Spleen (tissue), 11 donors: ENCODE measurements around the gene RAB10. TPM values are rescaled to one million over a fixed set of nuclear protein-coding genes. Genes with fewer than 3 reads are reported as not detected.

Experiments
- DNase-seq: peaks from one replicate; pipeline ENCODE4 v3.0.0-alpha.2; 2020
- H3K27ac ChIP-seq, 8 donors: fragments of 200-600 bp; sonication (generic) in 7 of 8; 1 replicate in 4 of 8; 2 replicates in 4 of 8; pipeline versions ENCODE4 v1.5.0 to v1.8.0; 2016 to 2021; ENCODE audit warnings: inconsistent platforms in 4 of 8, mild to moderate bottlenecking in 4 of 8, moderate library complexity in 1 of 8
- H3K27me3 ChIP-seq, 7 donors: fragments of 200-600 bp; sonication (generic) in 6 of 7; replicated peaks in 1 of 7; 1 replicate in 4 of 7; 2 replicates in 3 of 7; pipeline versions ENCODE4 v1.5.0 to v1.8.0; 2016 to 2021; ENCODE audit warnings: inconsistent platforms in 3 of 7, mild to moderate bottlenecking in 1 of 7
- H3K36me3 ChIP-seq, 6 donors: fragments of 200-600 bp; sonication (generic) in 5 of 6; 1 replicate in 4 of 6; 2 replicates in 2 of 6; pipeline versions ENCODE4 v1.5.0 to v1.8.0; 2016 to 2021; ENCODE audit warnings: inconsistent platforms in 2 of 6
- H3K4me1 ChIP-seq, 6 donors: fragments of 200-600 bp; sonication (generic) in 5 of 6; 1 replicate in 3 of 6; 2 replicates in 3 of 6; pipeline versions ENCODE4 v1.5.0 to v1.8.0; 2016 to 2021; ENCODE audit warnings: inconsistent platforms in 3 of 6
- H3K4me3 ChIP-seq, 8 donors: fragments of 200-600 bp; sonication (generic) in 7 of 8; 1 replicate in 4 of 8; 2 replicates in 4 of 8; pipeline versions ENCODE4 v1.5.0 to v1.8.0; 2016 to 2021; ENCODE audit warnings: inconsistent platforms in 4 of 8, mild to moderate bottlenecking in 4 of 8, moderate library complexity in 2 of 8
- H3K9me3 ChIP-seq, 8 donors: fragments of 200-600 bp; sonication (generic) in 7 of 8; 1 replicate in 4 of 8; 2 replicates in 4 of 8; pipeline versions ENCODE4 v1.5.0 to v1.8.0; 2016 to 2021; ENCODE audit warnings: inconsistent platforms in 4 of 8
- CTCF ChIP-seq, 11 experiments: fragments of 200-600 bp in 7 of 11; fragments of 450-650 bp in 4 of 11; sonication (generic) in 4 of 11; IDR thresholded peaks in 8 of 11; conservative IDR thresholded peaks in 3 of 11; 1 replicate in 7 of 11; 2 replicates in 4 of 11; pipeline versions ENCODE4 v1.4.0 to v1.8.0; 2016 to 2021; ENCODE audit warnings: antibody characterized with exemption in 11 of 11, inconsistent platforms in 4 of 11, mild to moderate bottlenecking in 1 of 11
- POLR2A ChIP-seq, 3 donors: fragments of 450-650 bp; IDR thresholded peaks; one replicate each; pipeline ENCODE4 v1.5.1; 2017; ENCODE audit warnings: antibody characterized with exemption in 3 of 3, mild to moderate bottlenecking in 1 of 3
- POLR2AphosphoS5 ChIP-seq, 3 donors: sonication (generic); formaldehyde crosslinking; IDR thresholded peaks; one replicate each; pipeline ENCODE4 v1.5.1; 2017; ENCODE audit warnings: antibody characterized with exemption in 3 of 3
- WGBS, 5 donors: extraction: QIAGEN DNeasy Blood & Tissue Kit in 3 of 5; methylation state at CpG; one replicate each; pipeline versions ENCODE4 v1.1.5 to v1.1.7; 2013 to 2018; 5-methylcytosine and 5-hydroxymethylcytosine counted together
- intact Hi-C: fragments of 100-400 bp; cut with DNase I; formaldehyde crosslinking; loops from one replicate; pipeline ENCODE4 v1.15.0; 2023; ENCODE audit warnings: low total_unique reads
- polyA plus RNA-seq, 3 donors: library from polyadenylated mRNA; stranded (reverse); fragments of 200-250 nt; gene quantifications; one replicate each; pipeline ENCODE4 v1.2.1, GENCODE V29; 2013
- total RNA-seq, 7 donors: library from RNA; depleted of rRNA in 3 of 7; stranded (reverse); fragments of >200 nt in 3 of 7; fragmentation: NEBNext Ultra II Directional in 4 of 7; extraction: Animal tissue kit (Norgen Biotek cat#: 25700) in 4 of 7; gene quantifications; one replicate each; pipeline versions ENCODE4 v1.1.0 to v1.2.1, GENCODE V29; 2016 to 2021
- donor health status: healthy with polysubstance abuse.
- donor health status: DM: no; HTN: no; CAD: no; lungs with moderate emphysema.
- donor health status: DM: no; HTN: no; CAD: no.
- donor health status: Bipolar disorder and iron deficiency.
- donor health status: healthy.
- donor health status: DM: no; HTN: no; CAD: no.
- donor health status: DM: yes; HTN: yes; CAD: no.

Gene RAB10
- total and polyA plus RNA-seq, 10 donors, result 24.4 to 135 (median 106) TPM

- peaks cover 0 to 21% (median 6%) of the 10 kb centered on the region in 6 donors for H3K4me1 ChIP-seq
- TF ChIP-seq POLR2AphosphoS5 (IDR thresholded peaks at IDR 0.05) (no peak), POLR2A (IDR thresholded peaks at IDR 0.05) (no peak), CTCF (IDR thresholded peaks at IDR 0.05 in 8 of 11, conservative IDR thresholded peaks at IDR 0.05 in 3 of 11) (no peak)
- no peaks in the 10 kb centered on the region for H3K9me3 ChIP-seq
- no peaks in the 10 kb centered on the region for H3K27me3 ChIP-seq
- H3K36me3 ChIP-seq, result peaks cover 0 to 56% (median 1%) of the 10 kb centered on the region in 6 donors
- WGBS, 5 donors, result 95 to 100% (median 97%) methylated on average over 1 of the region's 1 CpG
- intact Hi-C loops, result no loop called here
- H3K4me3 ChIP-seq, result no peak overlapping the region
- no peak overlapping the region for H3K27ac ChIP-seq
- no peak for DNase-seq
These were observed 85.6 kb downstream of the RAB10 start for GRCh38 chr2:26119521-26119920.

GRCh38 chr2:26122630-26123029 lies 88.7 kb downstream of the RAB10 start:
- intact Hi-C loops, result no loop called here
- DNase-seq, result no peak
- 71 to 90% (median 84%) methylated on average over 3 of the region's 3 CpGs for WGBS, 5 donors
- H3K4me3 ChIP-seq, result no peak overlapping the region
- H3K36me3 ChIP-seq, result peaks cover 0 to 47% (median 2%) of the 10 kb centered on the region in 6 donors
- H3K27me3 ChIP-seq, result no peaks in the 10 kb centered on the region
- no peaks in the 10 kb centered on the region for H3K9me3 ChIP-seq
- peaks cover 0 to 27% (median 6%) of the 10 kb centered on the region in 6 donors for H3K4me1 ChIP-seq
- peak overlapping the region in 1 of 8 donors; percentile 28 for H3K27ac ChIP-seq
- no peak for TF ChIP-seq POLR2AphosphoS5 (IDR thresholded peaks at IDR 0.05)
- no peak for TF ChIP-seq POLR2A (IDR thresholded peaks at IDR 0.05)
- TF ChIP-seq CTCF (IDR thresholded peaks at IDR 0.05 in 8 of 11, conservative IDR thresholded peaks at IDR 0.05 in 3 of 11), result no peak

- Histone ChIP-seq H3K36me3 (peaks cover 0 to 55% (median 10%) of the 10 kb centered on the region in 6 donors), H3K4me3 (no peak overlapping the region), H3K27ac (no peak overlapping the region), H3K27me3 (no peaks in the 10 kb centered on the region), H3K4me1 (peaks cover 0 to 27% (median 6%) of the 10 kb centered on the region in 6 donors), H3K9me3 (no peaks in the 10 kb centered on the region)
- intact Hi-C loops, result no loop called here
- 85 to 92% (median 90%) methylated on average over 5 of the region's 5 CpGs for WGBS, 5 donors
- DNase-seq, result no peak
- TF ChIP-seq POLR2A (IDR thresholded peaks at IDR 0.05) (no peak), POLR2AphosphoS5 (IDR thresholded peaks at IDR 0.05) (no peak), CTCF (IDR thresholded peaks at IDR 0.05 in 8 of 11, conservative IDR thresholded peaks at IDR 0.05 in 3 of 11) (no peak)
These were observed 89.5 kb downstream of the RAB10 start for GRCh38 chr2:26123426-26123825.

GRCh38 chr2:26126074-26126473 lies 92.2 kb downstream of the RAB10 start:
- no peak for DNase-seq
- H3K4me3 ChIP-seq, result no peak overlapping the region
- peaks cover 0 to 53% (median 17%) of the 10 kb centered on the region in 6 donors for H3K36me3 ChIP-seq
- H3K27ac ChIP-seq, result no peak overlapping the region
- intact Hi-C loops, result no loop called here
- H3K4me1 ChIP-seq, result peaks cover 0 to 27% (median 6%) of the 10 kb centered on the region in 6 donors
- TF ChIP-seq POLR2AphosphoS5 (IDR thresholded peaks at IDR 0.05) (no peak), CTCF (IDR thresholded peaks at IDR 0.05 in 8 of 11, conservative IDR thresholded peaks at IDR 0.05 in 3 of 11) (no peak), POLR2A (IDR thresholded peaks at IDR 0.05) (no peak)
- H3K27me3 ChIP-seq, result no peaks in the 10 kb centered on the region
- H3K9me3 ChIP-seq, result no peaks in the 10 kb centered on the region
- 85 to 100% (median 92%) methylated on average over 4 of the region's 4 CpGs for WGBS, 5 donors
